ENCODE results near the gene MEIOC.
"Not testable (repeated sequence)": the region's sequence is repeated elsewhere in the genome, so short reads cannot be mapped to it uniquely, and the experiment has no call there.

MEIOC gene

DNA sequence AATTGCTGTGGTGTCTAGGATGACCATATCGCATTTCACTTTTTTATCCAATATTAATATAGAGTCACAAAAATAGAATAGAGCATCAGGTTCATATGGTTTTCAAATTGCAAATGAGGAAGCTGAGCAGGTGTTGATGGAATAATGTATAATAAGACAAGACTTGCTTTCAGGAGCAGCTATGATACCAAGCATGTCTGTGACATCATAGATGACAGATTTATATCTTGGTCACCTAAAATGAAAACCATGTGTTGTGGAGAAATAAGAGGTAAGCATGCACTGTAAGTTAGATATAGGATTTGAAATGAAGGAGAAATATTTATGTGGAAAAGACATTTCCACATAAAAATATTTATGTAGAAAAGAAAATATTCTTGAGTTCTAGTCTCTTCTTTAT lies 8.6 kb downstream of the MEIOC start:
- DNase-seq (ENCODE audit: low read depth) = no peak
- no peak overlapping the region for H3K4me3 ChIP-seq (ENCODE audit: low read depth, low read length)
- TF ChIP-seq, protein P1, sequence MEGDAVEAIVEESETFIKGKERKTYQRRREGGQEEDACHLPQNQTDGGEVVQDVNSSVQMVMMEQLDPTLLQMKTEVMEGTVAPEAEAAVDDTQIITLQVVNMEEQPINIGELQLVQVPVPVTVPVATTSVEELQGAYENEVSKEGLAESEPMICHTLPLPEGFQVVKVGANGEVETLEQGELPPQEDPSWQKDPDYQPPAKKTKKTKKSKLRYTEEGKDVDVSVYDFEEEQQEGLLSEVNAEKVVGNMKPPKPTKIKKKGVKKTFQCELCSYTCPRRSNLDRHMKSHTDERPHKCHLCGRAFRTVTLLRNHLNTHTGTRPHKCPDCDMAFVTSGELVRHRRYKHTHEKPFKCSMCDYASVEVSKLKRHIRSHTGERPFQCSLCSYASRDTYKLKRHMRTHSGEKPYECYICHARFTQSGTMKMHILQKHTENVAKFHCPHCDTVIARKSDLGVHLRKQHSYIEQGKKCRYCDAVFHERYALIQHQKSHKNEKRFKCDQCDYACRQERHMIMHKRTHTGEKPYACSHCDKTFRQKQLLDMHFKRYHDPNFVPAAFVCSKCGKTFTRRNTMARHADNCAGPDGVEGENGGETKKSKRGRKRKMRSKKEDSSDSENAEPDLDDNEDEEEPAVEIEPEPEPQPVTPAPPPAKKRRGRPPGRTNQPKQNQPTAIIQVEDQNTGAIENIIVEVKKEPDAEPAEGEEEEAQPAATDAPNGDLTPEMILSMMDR (IDR thresholded peaks at IDR 0.05; ENCODE audit: low read depth, low read length) = no peak
- no peak for TF ChIP-seq MAX (IDR thresholded peaks at IDR 0.05; ENCODE audit: low read depth, low read length)

GRCh38 chr17:44666006-44666405 lies 9.7 kb downstream of the MEIOC start:
- TF ChIP-seq, protein P1 (IDR thresholded peaks at IDR 0.05; ENCODE audit: low read depth, low read length) = no peak
- TF ChIP-seq MYC (IDR thresholded peaks at IDR 0.05; ENCODE audit: low read depth, low read length) (no peak), MAX (IDR thresholded peaks at IDR 0.05; ENCODE audit: low read depth, low read length) (no peak), POLR2A (IDR thresholded peaks at IDR 0.05; ENCODE audit: extremely low read depth, insufficient read length) (no peak)
- no peak for DNase-seq (ENCODE audit: low read depth)

GRCh38 chr17:44672479-44673093 lies 16.3 kb downstream of the MEIOC start:
- TF ChIP-seq POLR2A (IDR thresholded peaks at IDR 0.05; ENCODE audit: extremely low read depth, insufficient read length) (no peak), MYC (IDR thresholded peaks at IDR 0.05; ENCODE audit: low read depth, low read length) (no peak)
- TF ChIP-seq, protein P1 (IDR thresholded peaks at IDR 0.05; ENCODE audit: low read depth, low read length) = peak; percentile 32
- DNase-seq (ENCODE audit: low read depth) = peak; percentile 44
- no peak overlapping the region for H3K4me3 ChIP-seq (ENCODE audit: low read depth, low read length)

More at GRCh38 chr17:44666006-44666405, 9.7 kb downstream of the MEIOC start:
- no peak overlapping the region for H3K4me3 ChIP-seq (ENCODE audit: low read depth, low read length)

DNA sequence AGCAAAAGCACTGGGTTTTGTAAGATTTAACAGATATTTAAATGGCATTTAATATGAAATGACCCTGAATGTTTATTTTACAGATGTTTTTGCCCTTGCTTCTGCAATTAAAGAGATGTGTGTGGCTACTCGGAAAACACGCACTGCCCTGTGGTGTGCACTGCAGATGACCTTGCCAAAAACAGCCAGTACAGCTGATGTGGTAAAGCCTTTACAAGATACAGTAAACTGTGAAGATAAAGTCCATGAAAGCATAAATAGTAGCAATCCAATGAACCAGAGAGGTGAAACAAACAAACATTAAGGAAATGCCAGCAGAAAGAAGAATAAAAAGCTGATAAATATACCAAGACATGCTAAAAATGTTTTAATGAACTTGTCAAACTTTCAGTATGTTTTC lies 17.6 kb downstream of the MEIOC start:
- no peak for DNase-seq (ENCODE audit: low read depth)
- TF ChIP-seq MAX (IDR thresholded peaks at IDR 0.05; ENCODE audit: low read depth, low read length) (no peak), POLR2A (IDR thresholded peaks at IDR 0.05; ENCODE audit: extremely low read depth, insufficient read length) (no peak), MYC (IDR thresholded peaks at IDR 0.05; ENCODE audit: low read depth, low read length) (no peak)
- TF ChIP-seq, protein P1 (IDR thresholded peaks at IDR 0.05; ENCODE audit: low read depth, low read length) = no peak
- H3K4me3 ChIP-seq (ENCODE audit: low read depth, low read length) = no peak overlapping the region

DNA sequence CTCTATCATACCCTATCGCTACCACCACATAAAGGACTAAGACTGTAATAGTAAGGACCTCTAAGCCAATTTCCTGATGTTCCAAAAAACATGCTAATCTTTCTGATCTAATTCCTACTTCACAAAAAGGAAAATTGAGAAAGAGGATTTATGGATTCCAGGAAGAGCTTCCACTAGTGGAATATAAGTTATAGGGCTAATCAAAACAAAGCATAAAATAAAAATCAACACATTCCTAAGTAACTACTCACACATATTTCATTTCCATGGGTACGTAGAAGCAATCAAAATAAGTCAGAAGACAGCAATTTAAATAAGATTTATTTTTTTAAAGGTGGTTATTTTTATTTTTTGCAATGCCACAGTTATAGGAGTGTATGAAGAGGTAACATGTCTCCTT lies 20.9 kb downstream of the MEIOC start:
- no peak overlapping the region for H3K4me3 ChIP-seq (ENCODE audit: low read depth, low read length)
- TF ChIP-seq, protein P1 (IDR thresholded peaks at IDR 0.05; ENCODE audit: low read depth, low read length) = no peak
- TF ChIP-seq MYC (IDR thresholded peaks at IDR 0.05; ENCODE audit: low read depth, low read length) (no peak), MAX (IDR thresholded peaks at IDR 0.05; ENCODE audit: low read depth, low read length) (no peak), POLR2A (IDR thresholded peaks at IDR 0.05; ENCODE audit: extremely low read depth, insufficient read length) (no peak)
- DNase-seq (ENCODE audit: low read depth) = no peak

GRCh38 chr17:44683303-44683702 lies 27.0 kb downstream of the MEIOC start:
- DNase-seq (ENCODE audit: low read depth) = peak; percentile 67
- H3K4me3 ChIP-seq (ENCODE audit: low read depth, low read length) = not testable (repeated sequence)

All from NB4 (cell line).